ENCODE results near the gene MCU. TPM values are rescaled to one million over a fixed set of nuclear protein-coding genes. Genes with fewer than 3 reads are reported as not detected.

MCU gene
- total RNA-seq, 4 donors from 2014 or later: 25.1 to 82.4 (median 65.1) TPM

DNA sequence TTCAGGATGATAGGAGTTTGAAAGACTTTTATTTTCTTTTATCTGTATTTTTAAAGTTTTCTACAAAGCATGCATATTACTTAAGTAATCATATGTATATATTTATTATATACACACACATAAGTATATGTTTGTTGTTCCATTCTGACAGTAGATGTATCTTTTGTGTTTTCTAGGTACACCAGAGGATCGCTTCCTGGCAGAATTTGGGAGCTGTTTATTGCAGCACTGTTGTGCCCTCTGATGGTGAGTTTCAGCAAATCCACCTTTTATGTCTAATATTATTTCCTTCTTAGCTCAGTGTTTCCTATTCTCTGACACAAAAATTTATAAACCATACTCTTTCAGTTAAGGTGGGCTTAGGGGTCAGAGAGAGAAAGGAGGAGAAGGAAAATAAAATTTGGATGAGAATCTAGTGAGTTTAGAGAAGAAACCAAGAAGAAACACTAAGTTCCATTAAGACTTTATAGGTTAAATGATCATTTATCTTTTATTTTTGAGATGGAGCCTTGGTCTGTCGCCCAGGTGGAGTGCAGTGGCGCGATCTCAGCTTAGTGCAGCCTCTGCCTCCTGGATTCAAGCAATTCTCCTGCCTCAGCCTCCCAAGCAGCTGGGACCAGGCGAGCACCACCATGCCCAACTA, 142.4 kb downstream of the MCU start:
- Histone ChIP-seq H3K4me3 (no peak overlapping the region), H3K27me3 (no peaks in the 10 kb centered on the region), H3K36me3 (no peaks in the 10 kb centered on the region), H3K4me1 (peaks cover 0 to 46% (median 0%) of the 10 kb centered on the region in 4 donors), H3K9me3 (no peaks in the 10 kb centered on the region), H3K27ac (no peak overlapping the region)
- in situ Hi-C loops (cut with MboI; ENCODE audit: low pct_ligation_motif_present in 1 of 4, low pct_unique_long_range_greater_than_20kb in 1 of 4, low sequenced_read_pairs in 3 of 4): loop anchor here (5.0 to 25.0 kb wide), 4 partner anchors 140 to 472 kb away; partner anchors contain the start of genes DNAJB12 (in 2 of the 4) and MCU (in 1 of the 4)
- intact Hi-C loops (cut with DNase I; ENCODE audit: low total_unique reads): loop anchor here (5.0 to 10.0 kb wide), 3 partner anchors 140 to 467 kb away; partner anchors contain the start of gene MCU
- WGBS, 2 donors (ENCODE audit: low coverage in 1 of 2): 70 to 79% methylated on average over 4 to 5 of the region's 5 CpGs
- no peak for DNase-seq
- no peak for TF ChIP-seq POLR2AphosphoS5 (IDR thresholded peaks at IDR 0.05)
- TF ChIP-seq, protein P1, sequence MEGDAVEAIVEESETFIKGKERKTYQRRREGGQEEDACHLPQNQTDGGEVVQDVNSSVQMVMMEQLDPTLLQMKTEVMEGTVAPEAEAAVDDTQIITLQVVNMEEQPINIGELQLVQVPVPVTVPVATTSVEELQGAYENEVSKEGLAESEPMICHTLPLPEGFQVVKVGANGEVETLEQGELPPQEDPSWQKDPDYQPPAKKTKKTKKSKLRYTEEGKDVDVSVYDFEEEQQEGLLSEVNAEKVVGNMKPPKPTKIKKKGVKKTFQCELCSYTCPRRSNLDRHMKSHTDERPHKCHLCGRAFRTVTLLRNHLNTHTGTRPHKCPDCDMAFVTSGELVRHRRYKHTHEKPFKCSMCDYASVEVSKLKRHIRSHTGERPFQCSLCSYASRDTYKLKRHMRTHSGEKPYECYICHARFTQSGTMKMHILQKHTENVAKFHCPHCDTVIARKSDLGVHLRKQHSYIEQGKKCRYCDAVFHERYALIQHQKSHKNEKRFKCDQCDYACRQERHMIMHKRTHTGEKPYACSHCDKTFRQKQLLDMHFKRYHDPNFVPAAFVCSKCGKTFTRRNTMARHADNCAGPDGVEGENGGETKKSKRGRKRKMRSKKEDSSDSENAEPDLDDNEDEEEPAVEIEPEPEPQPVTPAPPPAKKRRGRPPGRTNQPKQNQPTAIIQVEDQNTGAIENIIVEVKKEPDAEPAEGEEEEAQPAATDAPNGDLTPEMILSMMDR (IDR thresholded peaks at IDR 0.05): peak; percentile 52 to 66 (median 53)

DNA sequence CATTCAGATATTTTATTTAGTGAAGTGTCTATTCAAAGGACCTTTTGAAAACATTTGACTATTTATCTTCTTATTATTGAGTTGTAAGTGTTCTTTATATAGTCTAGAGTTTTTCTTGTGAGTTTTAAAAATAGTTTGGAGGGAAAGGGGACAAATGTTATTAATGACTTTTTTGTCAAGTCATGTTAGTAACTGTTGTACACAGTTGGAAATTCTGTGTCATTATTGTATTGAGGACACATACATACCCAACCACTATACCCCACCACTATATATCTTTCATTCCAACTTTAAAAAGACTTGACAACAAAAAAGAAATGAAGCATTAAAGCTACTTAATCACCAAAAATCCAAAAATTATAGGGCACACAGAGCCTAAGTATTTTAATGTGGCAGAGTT, 148.4 kb downstream of the MCU start:
- Histone ChIP-seq H3K9me3 (no peaks in the 10 kb centered on the region), H3K27me3 (no peaks in the 10 kb centered on the region), H3K36me3 (no peaks in the 10 kb centered on the region), H3K4me3 (no peak overlapping the region), H3K27ac (no peak overlapping the region), H3K4me1 (peaks cover 0 to 14% (median 0%) of the 10 kb centered on the region in 4 donors)
- no peak for DNase-seq
- in situ Hi-C loops (cut with MboI; ENCODE audit: low pct_ligation_motif_present in 1 of 4, low pct_unique_long_range_greater_than_20kb in 1 of 4, low sequenced_read_pairs in 3 of 4): loop anchor here in 2 of 4 donors (25.0 kb wide), 1 partner anchor 478 kb away; the partner anchor contains the start of gene DNAJB12 (in 2 of the 2)
- TF ChIP-seq, protein P1 (IDR thresholded peaks at IDR 0.05): no peak
- TF ChIP-seq POLR2AphosphoS5 (IDR thresholded peaks at IDR 0.05) (no peak), EP300 (IDR thresholded peaks at IDR 0.05; ENCODE audit: low read depth) (no peak), POLR2A (IDR thresholded peaks at IDR 0.05) (no peak)
- intact Hi-C loops (cut with DNase I; ENCODE audit: low total_unique reads): no loop called here

DNA sequence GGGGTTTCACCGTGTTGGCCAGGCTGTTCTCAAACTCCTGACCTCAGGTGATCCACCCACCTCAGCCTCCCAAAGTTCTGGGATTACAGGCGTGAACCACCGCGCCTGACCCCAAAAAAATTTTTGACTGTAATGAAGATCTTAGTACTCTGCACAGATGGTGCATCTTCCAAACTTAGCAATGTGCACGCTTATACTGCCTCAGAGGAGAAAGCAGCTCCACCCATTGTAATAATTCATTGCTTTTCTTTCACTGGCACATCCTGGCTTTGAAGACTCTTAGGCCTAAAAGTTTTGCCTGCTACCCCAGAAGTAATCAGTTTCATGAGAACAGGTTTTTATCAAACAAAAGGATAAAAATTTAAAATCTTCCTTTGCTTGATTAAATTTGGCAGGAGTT, 149.5 kb downstream of the MCU start:
- Histone ChIP-seq H3K4me3 (no peak overlapping the region), H3K9me3 (no peaks in the 10 kb centered on the region), H3K27ac (no peak overlapping the region), H3K27me3 (no peaks in the 10 kb centered on the region), H3K36me3 (no peaks in the 10 kb centered on the region), H3K4me1 (peaks cover 0 to 13% (median 0%) of the 10 kb centered on the region in 4 donors)
- intact Hi-C loops (cut with DNase I; ENCODE audit: low total_unique reads): no loop called here
- DNase-seq: no peak
- TF ChIP-seq POLR2AphosphoS5 (IDR thresholded peaks at IDR 0.05): no peak
- 68 to 70% methylated on average over 5 of the region's 5 CpGs for WGBS, 2 donors (ENCODE audit: low coverage in 1 of 2)
- in situ Hi-C loops (cut with MboI; ENCODE audit: low pct_ligation_motif_present in 1 of 4, low pct_unique_long_range_greater_than_20kb in 1 of 4, low sequenced_read_pairs in 3 of 4): loop anchor here in 2 of 4 donors (25.0 kb wide), 1 partner anchor 479 kb away; the partner anchor contains the start of gene DNAJB12 (in 2 of the 2)

DNA sequence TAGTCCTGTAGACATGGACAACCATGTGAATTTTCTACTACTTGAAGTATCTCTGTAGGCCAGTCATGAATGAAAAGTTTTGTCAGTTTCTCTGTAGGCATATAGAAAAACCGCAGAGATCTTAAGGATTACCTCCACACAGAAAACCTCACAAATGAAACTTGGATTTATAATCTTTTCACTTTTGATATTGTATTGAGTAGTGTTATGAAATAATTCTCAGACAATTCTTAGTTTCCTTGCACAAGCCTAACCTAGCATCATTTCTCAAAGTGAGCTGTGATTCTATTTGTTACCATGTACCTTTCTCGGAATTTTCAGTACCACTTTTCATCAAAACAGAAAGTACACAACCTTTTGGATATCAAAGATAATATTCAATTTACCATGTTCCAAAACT, 150.2 kb downstream of the MCU start:
- DNase-seq: no peak
- TF ChIP-seq POLR2A (IDR thresholded peaks at IDR 0.05) (no peak), EP300 (IDR thresholded peaks at IDR 0.05; ENCODE audit: low read depth) (no peak), POLR2AphosphoS5 (IDR thresholded peaks at IDR 0.05) (no peak)
- TF ChIP-seq, protein P1 (IDR thresholded peaks at IDR 0.05): no peak
- Histone ChIP-seq H3K4me1 (peaks cover 0 to 6% (median 0%) of the 10 kb centered on the region in 4 donors), H3K27ac (no peak overlapping the region), H3K27me3 (no peaks in the 10 kb centered on the region), H3K36me3 (no peaks in the 10 kb centered on the region), H3K9me3 (no peaks in the 10 kb centered on the region), H3K4me3 (no peak overlapping the region)
- intact Hi-C loops (cut with DNase I; ENCODE audit: low total_unique reads) (no loop called here), in situ Hi-C loops (cut with MboI; ENCODE audit: low pct_ligation_motif_present in 1 of 4, low pct_unique_long_range_greater_than_20kb in 1 of 4, low sequenced_read_pairs in 3 of 4) (loop anchor here in 2 of 4 donors (25.0 kb wide), 1 partner anchor 480 kb away; the partner anchor contains the start of gene DNAJB12 (in 2 of the 2))
- WGBS, 2 donors (ENCODE audit: low coverage in 1 of 2): 91% methylated on average over 2 of the region's 2 CpGs
